NB4 (cell line): ENCODE measurements around the gene UBASH3A.

Experiments
- MAX ChIP-seq: IDR thresholded peaks from 2 replicates; pipeline ENCODE4 v1.6.1; 2011; ENCODE audit warnings: low read depth, low read length
- POLR2A ChIP-seq: IDR thresholded peaks from 2 replicates; pipeline ENCODE4 v1.6.1; 2011; ENCODE audit warnings: mild to moderate bottlenecking; ENCODE audit not compliant: insufficient read length; ENCODE audit errors: extremely low read depth
- TF ChIP-seq, protein P1 (sequence below): IDR thresholded peaks from one replicate; pipeline ENCODE4 v1.5.1; 2012; ENCODE audit warnings: low read depth, low read length

DNA sequence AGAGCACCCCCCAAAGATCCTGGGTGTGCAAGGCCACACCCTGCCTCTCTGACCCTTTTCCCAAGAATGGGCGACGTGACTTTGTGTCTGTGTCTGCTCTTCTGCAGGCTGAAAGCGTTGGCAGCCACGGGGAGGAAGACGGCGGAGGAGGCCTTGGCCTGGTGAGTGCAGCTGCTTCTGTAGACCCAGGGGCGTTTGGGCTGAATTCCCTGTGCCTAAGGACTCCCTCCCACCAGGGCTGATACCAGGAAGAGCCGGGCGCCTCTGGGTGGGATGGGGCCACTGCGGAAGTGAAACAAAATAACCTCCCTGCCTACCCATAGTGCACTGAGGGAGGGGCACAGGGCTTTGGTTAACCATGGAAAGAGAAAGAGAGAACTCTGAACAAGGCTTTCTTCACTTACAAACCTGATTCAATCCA is 2.5 kb downstream of the UBASH3A start:
- TF ChIP-seq, protein P1, sequence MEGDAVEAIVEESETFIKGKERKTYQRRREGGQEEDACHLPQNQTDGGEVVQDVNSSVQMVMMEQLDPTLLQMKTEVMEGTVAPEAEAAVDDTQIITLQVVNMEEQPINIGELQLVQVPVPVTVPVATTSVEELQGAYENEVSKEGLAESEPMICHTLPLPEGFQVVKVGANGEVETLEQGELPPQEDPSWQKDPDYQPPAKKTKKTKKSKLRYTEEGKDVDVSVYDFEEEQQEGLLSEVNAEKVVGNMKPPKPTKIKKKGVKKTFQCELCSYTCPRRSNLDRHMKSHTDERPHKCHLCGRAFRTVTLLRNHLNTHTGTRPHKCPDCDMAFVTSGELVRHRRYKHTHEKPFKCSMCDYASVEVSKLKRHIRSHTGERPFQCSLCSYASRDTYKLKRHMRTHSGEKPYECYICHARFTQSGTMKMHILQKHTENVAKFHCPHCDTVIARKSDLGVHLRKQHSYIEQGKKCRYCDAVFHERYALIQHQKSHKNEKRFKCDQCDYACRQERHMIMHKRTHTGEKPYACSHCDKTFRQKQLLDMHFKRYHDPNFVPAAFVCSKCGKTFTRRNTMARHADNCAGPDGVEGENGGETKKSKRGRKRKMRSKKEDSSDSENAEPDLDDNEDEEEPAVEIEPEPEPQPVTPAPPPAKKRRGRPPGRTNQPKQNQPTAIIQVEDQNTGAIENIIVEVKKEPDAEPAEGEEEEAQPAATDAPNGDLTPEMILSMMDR: no peak
- TF ChIP-seq POLR2A: no peak
- TF ChIP-seq MAX: no peak
